ENCODE results near the gene TSEN15.

DNA sequence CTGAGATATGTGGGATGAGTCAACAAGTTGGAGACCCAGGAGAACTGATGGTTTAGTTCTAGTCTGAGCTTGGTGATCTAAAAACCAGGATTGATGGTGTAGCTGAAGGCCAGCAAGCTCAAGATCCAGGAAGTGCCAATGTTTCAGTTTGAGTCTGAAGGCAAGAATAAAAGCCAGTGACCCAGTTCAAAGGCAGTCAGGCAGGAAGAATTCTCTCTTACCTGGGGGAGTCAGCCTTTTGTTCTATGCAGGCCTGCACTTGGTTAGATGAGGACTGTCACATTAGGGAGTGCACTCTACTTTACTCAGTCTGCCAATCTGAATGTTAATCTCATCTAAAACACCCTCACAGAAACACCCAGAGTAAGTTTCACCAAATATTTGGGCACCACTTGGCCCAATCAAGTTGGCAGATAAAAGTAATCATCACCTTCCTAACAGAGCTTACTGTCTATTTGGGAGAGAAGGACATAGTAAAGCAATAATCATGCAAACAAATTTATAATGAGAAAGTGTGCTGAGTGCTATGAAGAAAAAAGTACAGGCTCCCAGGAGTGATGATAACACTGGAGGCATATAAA, 63.4 kb downstream of the TSEN15 start:
- TF ChIP-seq CTCF (IDR thresholded peaks at IDR 0.05; ENCODE audit: insufficient read depth, low read length, poor library complexity, severe bottlenecking), result no peak
- no peak for TF ChIP-seq EZH2phosphoT487 (conservative IDR thresholded peaks at IDR 0.05; ENCODE audit: low read length)

Data from SU-DHL-6 (cell line).